Epithelial cell of prostate (primary cell): ENCODE data around the gene HNRNPM.

Experiments used
- DNase-seq: peaks from one replicate; pipeline ENCODE4 v3.0.0-alpha.2; 2011; ENCODE audit warnings: low read depth, low spot score
- H3K27ac ChIP-seq: fragments of 450-650 bp; 2 replicates; pipeline ENCODE4 v1.5.1; 2017; ENCODE audit warnings: mild to moderate bottlenecking

The HNRNPM gene

DNA sequence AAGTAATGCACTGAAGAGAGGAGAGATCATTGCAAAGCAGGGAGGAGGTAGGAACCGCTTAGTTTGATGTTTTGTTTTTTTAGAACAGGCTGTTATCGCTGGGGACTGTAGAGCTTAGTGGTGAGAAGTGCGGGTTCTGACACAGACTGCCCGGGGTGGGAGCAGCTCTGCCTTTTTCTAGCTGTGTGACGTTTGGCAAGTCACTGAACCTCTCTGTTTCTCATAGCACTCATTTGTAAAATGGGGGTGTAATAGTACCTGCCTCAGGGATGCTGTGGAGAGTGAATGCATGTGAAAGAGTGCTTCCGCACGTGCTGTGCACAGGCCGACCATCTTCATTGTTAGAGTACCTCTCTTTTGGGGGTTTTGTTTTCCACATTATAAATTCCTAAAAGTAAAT, 38.4 kb downstream of the HNRNPM start:
- H3K27ac ChIP-seq: no peak overlapping the region
- no peak for DNase-seq

DNA sequence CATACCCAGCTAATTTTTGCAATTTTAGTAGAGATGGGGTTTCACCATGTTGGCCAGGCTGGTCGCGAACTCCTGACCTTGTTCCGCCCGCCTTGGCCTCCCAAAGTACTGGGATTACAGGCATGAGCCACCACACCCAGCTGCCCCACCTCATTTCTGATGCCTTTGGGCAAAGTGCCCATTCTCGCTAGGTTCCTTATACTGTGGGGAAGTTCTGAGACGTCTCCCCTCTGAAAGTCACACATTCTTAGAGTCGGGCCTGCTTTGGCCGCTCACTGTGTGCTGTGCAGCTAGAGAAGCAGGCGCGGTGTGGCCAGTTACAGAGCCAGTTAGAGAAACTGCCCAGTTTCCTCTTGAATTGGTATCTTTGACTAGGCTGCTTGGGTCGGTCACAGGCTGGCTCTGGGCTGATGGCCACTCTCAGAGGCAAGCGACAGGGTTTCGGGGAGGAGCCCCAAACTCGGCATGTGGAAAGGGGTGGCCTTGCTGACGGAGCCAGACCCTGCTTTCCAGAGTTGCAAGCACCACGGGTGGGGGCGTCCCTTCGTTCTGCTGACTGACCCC, 39.6 kb downstream of the HNRNPM start:
- H3K27ac ChIP-seq: no peak overlapping the region
- DNase-seq: no peak

DNA sequence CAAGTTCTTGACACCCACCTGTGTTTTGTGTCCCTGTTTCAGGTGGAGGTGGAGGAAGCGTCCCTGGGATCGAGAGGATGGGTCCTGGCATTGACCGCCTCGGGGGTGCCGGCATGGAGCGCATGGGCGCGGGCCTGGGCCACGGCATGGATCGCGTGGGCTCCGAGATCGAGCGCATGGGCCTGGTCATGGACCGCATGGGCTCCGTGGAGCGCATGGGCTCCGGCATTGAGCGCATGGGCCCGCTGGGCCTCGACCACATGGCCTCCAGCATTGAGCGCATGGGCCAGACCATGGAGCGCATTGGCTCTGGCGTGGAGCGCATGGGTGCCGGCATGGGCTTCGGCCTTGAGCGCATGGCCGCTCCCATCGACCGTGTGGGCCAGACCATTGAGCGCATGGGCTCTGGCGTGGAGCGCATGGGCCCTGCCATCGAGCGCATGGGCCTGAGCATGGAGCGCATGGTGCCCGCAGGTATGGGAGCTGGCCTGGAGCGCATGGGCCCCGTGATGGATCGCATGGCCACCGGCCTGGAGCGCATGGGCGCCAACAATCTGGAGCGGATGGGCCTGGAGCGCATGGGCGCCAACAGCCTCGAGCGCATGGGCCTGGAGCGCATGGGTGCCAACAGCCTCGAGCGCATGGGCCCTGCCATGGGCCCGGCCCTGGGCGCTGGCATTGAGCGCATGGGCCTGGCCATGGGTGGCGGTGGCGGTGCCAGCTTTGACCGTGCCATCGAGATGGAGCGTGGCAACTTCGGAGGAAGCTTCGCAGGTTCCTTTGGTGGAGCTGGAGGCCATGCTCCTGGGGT, 41.0 kb downstream of the HNRNPM start:
- DNase-seq: no peak
- H3K27ac ChIP-seq: no peak overlapping the region

DNA sequence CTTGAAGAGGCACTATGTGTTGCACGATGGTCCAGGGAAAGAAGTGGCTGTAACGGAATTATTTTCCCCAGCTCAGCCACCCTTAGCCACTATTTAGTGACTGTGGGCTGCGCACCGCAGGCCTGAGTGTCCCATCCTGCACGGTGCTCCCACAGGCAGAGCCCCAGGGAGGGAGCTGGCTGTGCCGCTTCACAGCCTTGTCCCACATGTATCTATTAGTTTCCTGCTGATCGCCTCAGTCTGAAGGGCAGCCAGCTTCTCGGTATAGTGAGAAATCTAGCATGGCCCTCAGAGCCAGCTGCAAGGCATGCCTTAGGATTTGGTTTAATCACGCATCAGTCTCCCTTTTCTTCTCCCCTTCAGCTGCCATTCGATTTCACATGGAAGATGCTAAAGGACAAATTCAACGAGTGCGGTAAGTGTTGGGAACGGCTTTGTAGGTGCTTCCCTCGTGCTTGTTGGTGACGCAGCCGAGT, 41.9 kb downstream of the HNRNPM start:
- no peak overlapping the region for H3K27ac ChIP-seq
- DNase-seq: no peak

GRCh38 chr19:8487137-8487851, 42.5 kb downstream of the HNRNPM start:
- DNase-seq: no peak
- no peak overlapping the region for H3K27ac ChIP-seq

DNA sequence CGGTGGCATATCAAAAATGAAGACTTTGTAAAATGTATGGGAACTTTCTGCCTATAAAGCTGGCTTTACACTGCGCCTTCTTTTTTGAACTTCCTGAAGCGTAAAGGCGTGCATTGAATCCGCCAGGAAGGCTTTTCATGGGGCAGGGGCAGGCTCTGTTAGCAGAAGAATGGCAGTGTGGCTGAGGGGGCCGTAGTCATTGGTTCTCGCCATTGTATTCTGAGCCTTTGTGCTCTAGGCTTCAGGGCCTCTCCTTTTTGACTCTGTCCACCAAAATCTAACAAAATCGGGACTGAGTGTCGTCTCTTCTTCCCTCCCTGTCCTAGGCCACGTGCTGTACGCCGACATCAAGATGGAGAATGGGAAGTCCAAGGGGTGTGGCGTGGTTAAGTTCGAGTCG, 43.6 kb downstream of the HNRNPM start:
- H3K27ac ChIP-seq: no peak overlapping the region
- no peak for DNase-seq

DNA sequence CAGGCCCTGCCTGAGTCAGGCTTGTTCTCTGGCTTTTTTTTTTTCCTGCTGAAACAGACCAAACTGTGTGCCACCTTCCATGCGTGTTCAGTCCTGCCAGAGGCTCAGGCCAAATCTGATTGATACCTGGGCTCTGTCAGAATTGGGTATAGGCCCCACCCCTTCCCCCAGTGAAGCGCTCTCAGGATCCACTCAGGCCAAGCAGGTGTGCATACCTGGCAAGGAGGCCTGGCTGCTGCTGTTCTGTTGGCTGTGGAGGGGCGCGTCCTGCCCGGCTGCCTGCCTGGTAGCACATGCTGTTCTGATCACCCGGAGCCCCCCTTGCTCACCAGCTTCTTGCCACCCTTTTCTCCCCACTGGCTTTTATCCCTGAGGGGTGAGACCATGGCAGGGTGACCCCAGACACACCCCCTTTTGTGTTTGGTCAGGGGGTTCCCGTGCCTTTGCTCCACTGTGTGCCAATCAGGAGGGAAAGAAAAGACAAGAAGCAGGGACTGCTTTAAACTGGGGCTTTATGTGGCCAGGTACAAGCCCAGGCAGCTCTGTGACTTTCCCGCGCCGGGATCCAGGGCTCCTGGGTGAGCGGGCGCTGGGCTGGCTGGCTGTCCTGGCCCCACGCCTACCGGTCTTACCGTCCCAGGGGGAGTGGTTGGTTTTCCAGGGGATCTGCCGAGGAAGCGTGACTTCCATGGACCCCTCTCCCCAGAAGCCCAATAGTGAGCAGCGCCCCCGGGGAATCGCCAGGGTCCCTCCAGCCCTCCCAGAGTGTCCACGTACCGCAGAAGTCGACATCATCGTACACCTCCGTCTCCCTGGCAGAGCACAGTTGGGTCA, 45.0 kb downstream of the HNRNPM start:
- peak; percentile 61 for DNase-seq
- H3K27ac ChIP-seq: peak overlapping the region; percentile 48

DNA sequence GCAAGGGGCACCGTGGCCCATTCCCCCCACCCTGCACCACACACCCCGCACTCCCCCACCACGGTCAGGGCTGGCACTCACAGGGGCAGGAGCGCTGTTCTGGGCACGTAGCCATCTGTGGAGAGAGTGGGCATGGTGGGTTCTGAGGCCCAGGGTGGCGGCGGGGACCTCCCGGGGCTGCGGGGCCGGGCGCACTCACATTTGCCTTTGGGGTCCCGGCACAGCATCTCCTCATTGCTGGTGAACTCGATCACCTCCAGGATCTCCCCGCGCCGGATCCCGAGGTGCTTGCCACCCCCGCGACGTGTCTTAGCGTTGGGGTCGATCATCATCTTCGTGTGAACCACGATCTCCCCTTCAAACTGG, 45.6 kb downstream of the HNRNPM start:
- H3K27ac ChIP-seq: no peak overlapping the region

GRCh38 chr19:8490873-8491272, 46.1 kb downstream of the HNRNPM start:
- H3K27ac ChIP-seq: no peak overlapping the region

More for the DNA sequence above, 45.6 kb downstream of the HNRNPM start:
- DNase-seq: no peak

DNA sequence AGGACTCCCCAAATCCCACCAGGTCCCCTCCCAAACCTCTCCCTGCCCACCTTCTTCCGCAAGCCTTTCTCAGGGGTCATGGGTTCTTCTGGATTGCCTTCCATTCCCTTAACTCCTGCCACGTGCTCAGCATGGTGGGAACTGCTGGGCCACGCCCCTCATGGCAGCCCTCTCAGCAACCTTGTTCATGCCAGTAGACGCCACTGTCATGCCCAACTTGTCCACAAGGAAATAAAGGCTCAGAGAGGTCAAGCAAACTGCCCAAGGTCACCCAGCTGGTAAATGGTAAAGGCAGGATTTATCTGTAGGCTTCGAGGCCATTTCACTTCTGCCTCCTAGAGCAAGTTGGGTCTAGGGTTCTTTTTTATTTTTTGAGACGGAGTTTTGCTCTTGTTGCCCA, 46.8 kb downstream of the HNRNPM start:
- no peak overlapping the region for H3K27ac ChIP-seq
- no peak for DNase-seq

More at GRCh38 chr19:8490873-8491272, 46.1 kb downstream of the HNRNPM start:
- no peak for DNase-seq

DNA sequence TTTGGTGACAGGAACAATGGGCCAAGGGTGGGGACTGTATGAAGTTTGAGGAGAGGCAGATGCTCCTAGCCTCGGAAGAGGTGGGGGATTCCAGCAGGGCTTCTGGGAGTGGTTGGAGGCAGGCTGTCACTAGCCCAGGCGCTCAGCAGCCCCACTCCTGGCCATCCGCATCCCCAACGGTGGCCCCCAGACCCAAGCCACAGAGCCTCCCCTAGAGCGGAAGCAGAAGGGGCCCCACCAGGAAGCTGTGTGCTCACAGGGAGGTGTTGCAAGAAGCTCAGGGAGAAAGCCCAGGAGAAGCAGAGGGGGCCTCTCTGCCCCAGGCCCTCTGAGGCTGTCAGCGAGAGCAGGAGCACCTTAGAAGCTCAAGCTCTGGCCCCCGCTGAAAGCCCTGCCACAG, 49.4 kb downstream of the HNRNPM start:
- no peak for DNase-seq
- no peak overlapping the region for H3K27ac ChIP-seq

DNA sequence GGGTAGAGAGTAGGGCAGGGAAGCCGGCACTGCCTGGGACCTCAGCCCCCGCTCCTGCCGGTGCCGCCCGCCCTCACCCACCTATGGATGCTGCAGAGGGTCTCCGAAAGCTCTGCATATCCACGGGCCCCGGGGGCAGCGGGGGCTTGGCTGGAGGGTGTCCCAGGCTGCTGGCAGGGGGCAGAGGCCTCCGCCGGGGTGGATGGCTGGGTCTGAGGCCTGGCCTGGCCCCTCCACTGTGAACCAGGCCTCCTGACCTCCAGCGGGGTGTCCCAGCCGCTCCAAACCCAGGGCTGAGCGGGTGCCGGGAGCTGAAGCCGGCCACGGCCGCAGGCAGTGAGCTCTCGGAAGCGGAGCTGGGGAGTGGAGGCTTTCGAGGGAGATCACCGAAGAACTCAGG, 53.5 kb downstream of the HNRNPM start:
- no peak overlapping the region for H3K27ac ChIP-seq

DNA sequence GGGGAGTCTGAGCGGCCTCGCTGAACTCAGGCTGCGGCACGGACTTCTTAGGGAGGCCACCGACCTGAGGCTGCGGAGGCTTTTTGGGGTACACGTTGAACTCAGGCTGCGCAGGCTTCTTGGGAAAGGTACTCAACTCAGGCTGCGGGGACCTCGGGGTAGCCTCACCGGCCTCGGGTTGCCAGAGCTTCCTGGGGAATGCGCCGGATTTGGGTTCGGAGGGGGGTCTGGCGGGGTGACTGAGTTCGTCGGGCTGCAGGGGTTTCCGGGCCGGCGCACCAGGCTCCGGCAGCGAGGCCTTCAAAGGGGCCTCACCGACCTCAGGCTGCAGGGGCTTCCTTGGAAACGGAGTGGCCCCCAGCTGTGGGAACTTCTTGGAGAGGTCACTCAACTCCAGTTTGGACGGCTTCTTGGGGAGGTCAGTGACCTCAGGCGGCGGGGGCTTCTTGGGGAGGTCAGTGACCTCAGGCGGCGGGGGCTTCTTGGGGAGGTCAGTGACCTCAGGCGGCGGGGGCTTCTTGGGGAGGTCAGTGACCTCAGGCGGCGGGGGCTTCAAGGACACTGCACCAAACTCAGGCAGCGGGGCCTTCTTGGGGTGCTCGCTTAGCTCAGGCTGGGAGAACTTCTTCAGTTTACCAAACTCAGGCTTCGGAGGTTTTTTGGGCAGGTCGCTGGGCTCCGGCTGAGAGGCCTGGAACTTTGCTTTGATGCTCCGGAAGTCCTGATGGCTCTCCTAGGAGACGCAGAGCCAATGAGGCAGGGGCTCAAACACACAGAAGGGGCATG, 54.5 kb downstream of the HNRNPM start:
- DNase-seq: no peak
- H3K27ac ChIP-seq: no peak overlapping the region

More for the DNA sequence above, 53.5 kb downstream of the HNRNPM start:
- DNase-seq: no peak

GRCh38 chr19:8500158-8500557, 55.4 kb downstream of the HNRNPM start:
- H3K27ac ChIP-seq: no peak overlapping the region
- DNase-seq: no peak

- no peak overlapping the region for H3K27ac ChIP-seq
- DNase-seq: no peak
These were observed 56.7 kb downstream of the HNRNPM start for GRCh38 chr19:8501516-8501915.

DNA sequence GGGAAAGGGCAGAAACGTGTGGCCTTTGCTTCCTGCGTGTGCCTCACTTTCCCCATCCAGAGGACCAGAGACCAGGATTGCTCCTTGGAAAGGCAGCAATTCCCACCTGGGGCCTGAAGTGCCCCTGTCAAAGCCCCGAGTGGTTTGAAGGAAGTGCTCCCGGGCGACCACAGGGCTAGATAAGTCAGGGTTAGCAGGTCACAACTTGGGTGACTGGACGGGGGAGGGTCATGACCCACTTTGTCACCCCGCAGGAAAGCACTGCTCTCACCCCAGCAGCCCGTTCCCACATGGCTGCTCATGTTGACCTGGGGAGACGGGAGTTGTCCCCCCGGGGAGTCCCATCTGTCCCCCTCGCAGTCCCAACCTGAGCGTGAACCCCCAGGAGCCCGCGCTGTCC, 57.2 kb downstream of the HNRNPM start:
- DNase-seq: no peak
- H3K27ac ChIP-seq: no peak overlapping the region

GRCh38 chr19:8503510-8503909, 58.7 kb downstream of the HNRNPM start:
- no peak for DNase-seq
- H3K27ac ChIP-seq: no peak overlapping the region

GRCh38 chr19:8504171-8504570, 59.4 kb downstream of the HNRNPM start:
- H3K27ac ChIP-seq: no peak overlapping the region
- DNase-seq: no peak

DNA sequence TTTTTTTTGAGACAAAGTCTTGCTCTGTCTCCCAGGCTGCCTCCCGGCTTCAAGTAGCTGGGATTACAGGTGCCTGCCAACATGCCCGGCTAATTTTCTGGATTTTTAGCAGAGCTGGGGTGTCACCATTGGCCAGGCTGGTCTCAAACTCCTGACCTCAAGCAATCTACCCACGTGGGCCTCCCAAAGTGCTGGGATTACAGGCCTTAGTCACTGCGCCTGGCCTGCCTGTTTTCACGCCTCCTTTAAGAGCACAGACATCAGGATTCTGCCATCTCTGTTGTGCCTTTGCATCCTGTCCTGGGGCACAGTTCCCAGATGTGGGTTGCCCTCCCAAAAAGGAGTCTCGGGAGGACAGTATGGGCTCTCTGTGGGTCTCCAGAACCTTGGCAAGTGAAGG, 60.1 kb downstream of the HNRNPM start:
- DNase-seq: no peak
- no peak overlapping the region for H3K27ac ChIP-seq
